ENCODE results near the gene XPC.

Gene XPC

DNA sequence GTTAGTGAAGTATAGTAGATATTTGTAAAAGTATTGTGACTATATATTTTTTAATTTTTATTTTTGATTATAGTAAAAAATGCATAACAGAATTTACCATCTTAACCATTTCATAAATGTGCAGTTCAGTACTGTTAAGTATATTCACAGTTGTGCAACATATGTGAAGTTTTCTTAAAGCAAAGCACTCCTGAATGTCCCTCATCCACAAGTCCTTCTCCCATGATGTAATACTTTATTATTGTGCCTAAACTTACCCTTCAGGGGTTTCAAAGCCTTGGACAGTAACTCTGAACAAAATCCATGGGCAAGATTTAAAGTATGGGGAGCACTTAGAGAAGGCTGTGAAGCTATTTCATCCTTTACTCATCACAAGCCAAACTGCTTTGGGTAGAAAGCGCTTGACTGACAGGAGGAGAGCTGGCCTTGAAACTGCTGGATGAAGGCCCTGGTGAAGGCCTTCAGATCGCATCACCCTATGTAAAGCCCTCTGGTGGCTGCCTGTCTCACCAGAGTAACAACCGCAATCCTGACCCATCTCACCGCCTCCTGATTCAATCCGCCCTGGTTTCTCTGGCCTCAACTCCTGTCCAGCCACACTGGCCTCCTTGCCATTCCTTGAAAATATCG lies 28.3 kb upstream of the XPC start:
- DNase-seq (ENCODE audit: low spot score), result no peak

DNA sequence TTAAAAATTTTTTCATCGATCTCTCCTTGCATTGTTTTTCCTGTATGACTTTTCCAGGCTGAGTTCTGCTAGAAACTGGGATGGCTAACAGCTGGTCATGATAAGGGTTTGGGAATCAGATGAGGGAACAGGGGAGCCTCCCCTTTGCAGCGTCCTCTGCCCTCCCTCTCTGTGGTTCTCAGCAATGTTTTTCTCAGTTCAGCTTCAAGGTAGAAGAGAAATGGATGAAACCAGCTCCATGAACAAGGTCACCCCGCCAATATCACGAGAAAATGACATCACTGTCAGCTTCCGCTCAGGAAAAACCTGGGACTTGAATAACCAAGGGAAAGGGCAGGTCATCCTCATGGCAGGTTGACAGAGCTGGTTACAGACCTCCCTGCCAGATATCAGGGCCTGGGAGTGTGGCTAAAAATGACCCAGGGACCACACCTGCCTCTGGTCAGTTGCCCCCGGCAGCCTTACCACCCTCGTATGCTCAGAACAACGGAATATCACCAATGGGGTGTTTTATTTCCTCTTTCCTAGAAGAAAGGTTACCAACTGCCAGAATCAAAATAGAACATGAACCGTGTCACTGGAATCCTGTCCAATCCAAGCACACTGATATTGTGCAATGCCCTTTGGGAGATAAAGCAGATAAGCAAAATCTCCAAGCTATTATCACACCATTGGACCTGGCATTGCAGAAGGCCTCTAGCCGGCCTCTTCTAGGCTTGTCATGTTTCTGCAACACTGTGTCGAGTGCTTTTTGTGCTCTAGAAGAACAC lies 26.3 kb upstream of the XPC start:
- no peak for DNase-seq (ENCODE audit: low spot score)

DNA sequence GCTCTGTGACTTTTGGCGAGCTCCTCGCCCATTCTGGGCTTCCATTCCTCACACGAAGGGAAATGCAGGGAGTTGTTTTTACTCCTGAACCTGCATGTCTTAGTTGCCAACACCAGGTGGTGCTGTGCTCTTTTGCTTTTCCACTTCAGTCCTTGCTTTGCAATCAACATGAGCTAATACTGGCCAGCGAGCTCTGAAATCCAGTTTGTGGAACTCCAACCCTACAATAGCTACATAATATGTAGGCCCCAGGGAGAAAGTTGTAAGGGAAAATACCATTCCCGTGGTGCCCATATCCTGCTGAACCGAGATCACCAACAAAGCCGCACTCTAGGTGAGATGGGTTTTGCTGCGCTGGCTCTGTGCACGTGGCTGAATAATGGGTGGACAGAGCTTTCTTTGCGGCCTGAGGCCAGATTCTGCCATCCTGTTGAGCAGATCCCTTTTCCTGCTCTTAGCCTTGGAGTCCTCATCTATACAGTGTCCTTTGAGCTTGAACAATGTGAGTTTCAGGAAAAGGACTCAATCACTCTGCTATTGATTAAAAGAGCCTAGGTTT lies 25.2 kb upstream of the XPC start:
- peak; percentile 76 for DNase-seq (ENCODE audit: low spot score)

DNA sequence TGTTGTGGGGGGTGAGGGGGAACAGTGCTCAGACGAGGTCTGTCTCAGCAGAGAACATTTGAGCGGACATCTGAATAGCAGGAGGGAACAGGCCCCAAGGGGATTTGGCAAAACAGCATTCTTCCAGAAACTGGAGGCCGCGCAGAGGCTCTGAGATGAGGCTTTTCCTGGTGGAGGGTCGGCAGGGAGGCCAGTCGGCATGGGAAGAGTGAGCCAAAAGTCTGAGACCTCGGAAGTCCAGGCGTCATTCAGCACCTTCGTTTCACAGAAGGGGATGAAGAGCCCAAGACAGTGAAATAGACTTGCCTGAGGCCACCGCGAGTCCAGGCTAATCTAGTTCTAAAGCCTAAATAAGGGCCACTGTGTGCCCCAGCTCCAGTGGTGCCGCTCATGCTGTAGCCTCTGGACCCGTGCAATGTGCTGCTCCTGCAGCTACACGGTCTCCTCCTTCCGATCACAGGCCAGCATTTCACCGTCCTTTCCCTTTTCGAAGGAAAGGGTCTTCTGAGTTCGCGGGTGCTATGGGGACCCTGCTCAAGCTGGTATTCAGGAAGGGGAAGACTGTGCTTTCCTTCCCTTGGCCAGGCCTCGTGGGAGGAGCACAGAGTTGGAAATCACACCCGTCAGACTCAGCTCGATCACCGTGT lies 24.6 kb upstream of the XPC start:
- no peak for DNase-seq (ENCODE audit: low spot score)

DNA sequence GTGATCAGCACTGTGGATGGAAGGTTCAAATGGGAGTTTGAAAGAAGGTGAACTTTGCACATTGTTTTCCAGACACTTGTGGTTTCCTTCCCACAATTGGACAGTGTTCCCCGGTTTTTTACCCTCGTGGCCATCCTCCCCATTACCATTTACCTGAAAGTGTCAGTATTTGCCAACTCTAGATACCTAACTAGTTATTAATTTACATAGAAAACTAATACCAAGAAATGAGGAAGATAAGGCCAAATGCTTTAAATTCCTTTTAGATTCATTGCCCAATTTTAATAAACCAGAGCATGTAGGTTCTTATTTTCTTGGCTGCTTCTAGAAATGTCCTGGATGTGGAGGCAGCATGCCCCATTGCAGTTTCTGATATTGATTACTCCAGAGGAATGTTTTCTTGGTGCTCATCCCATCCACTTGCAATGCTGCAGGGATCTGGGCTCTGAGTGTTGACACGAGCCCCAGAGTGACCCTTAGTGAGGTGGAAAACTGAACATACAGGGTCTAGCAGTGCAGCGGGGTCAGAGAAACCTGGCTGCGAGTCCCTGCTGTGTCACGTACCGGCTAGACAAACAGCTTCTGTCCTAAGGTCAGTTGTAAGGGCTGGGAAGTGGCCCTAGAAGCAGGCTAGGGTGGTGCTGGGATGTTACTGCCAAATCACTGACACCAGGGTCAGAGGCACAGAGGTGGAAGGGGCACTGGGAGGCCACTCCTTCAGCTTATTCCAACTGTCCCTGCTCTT lies 23.7 kb upstream of the XPC start:
- no peak for DNase-seq (ENCODE audit: low spot score)

DNA sequence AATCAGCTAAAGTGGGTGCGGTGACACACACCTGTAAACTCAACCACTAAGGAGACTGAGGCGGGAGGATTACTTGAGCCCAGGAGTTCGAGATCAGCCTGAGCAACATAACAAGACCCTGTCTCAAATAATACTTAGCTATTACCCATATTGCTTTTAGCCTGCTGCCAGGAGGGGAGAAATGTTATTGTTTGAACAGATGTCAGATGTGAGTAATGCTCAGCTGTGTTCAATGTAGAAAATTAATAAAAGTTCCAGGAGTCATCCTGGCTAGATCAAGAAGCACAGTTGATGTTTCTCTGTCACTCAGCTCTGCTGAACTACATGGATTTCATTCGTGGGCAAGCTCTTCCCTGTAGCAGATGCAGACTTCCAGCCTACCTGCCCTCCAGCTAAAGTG lies 22.4 kb upstream of the XPC start:
- DNase-seq (ENCODE audit: low spot score), result no peak

DNA sequence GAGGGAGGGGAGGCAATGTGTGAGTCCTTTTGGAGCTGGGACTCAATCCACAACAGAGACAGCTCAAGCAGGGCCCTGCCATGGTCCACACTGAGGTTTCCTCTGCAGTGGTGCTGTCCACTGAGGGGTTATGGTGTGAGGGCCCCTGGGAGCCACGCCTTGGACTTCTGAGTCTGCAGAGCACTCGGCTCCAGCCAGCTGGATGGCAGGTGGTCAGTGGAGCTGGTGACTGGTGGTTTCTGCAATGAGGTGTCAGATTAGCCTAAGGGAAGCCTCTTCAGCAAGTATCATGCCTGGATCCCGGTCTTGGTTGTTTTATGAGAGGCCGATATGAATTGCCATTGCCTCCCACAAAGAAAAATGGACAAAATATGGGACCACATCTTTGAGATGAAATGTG lies 21.9 kb upstream of the XPC start:
- DNase-seq (ENCODE audit: low spot score), result no peak

DNA sequence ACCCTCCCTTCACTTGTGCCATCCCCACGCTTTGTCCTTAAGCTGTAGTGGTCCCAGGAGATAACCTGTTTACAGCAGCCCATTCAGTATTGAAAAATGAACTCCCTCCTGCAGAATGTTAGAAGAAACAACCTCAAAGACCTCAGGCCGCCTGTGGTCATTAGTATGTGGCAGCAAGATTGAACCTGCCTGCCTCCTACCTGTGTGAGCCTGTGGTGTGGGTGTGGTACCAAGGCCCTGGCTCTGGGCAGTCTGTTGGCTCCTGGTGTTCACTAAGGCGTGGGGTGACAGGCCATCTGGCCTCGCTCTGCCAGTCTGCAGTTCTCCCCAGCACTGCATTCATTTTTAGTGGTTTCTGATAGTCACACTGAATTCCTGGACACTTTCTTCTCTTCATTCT lies 21.2 kb upstream of the XPC start:
- no peak for DNase-seq (ENCODE audit: low spot score)

DNA sequence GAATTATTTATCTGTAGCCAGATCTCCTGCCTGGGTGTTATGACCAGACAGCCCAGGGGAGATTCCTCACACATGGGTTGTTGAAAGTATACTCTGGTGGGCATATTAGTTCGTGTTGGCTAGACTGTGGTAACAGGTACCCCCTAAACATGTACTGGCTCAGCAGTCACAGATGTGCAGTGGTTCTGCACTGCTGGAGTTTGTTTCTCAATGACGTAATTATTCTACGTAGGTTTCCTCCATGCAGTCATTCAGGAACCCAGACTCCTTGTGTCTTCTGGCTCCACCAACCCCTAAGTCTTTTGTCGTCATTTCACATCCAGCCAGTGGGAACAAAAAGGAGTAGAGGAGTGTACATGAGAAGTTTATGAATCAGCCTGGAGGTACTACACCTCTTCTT lies 16.5 kb upstream of the XPC start:
- DNase-seq (ENCODE audit: low spot score), result no peak

DNA sequence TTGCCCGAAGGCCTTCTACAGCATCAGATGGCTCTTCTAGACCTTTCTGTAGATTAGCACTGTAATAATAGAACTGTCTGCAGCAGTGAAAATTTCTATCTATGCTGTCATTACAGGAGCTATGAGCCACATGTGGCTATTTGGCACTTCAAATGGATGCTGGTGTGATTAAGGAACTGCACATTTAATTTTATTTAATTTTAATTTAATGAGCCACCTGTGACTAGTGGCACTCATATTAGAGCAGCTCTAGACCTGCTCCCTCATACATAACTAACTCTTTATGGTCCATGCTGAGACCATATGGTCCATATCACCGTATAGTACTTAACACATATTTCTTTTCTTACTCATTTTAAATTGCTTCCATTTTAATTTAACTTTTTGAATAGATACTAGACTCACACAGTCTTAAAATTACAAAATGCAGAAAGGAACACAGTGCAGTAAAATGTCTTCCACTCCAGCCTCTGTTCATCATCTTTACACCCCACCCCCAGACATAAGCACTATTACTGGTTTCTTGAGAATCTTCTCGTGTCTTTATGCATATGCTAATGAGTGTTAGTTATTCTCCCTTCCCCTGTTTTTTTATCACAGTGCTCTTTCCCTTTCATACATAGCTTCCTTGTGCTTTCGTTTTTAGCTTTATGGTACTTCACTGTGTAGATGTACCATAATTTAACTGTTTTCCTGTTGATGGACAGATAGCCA lies 9.8 kb upstream of the XPC start:
- DNase-seq (ENCODE audit: low spot score), result no peak

DNA sequence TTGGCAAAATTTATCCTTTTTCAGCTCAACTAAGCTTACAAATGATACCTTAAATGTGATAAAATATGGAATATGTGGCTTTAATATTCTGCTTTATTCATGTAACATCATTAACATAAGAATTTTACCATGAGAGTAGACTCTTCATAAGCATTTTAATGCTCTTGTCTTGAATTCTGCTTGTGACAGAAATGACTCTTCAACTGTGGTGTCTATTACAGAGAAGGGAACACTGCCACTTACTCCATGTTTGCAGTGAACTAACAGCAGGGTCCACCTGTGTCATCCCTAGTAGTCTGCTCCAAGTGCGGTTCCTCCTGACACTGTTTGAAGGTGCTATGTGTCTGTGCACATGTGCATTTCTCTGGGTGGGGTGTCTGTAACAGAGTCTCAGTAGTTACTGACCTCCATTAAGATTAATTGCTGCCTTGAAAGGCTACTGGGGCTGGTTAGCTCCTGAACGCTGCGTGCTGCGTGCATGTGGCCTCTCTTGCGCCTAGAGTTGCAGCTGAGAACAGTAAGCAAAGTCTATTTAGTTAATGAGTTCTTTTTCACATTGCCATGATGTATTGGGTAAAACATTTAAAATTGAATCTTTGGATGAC lies 8.6 kb upstream of the XPC start:
- DNase-seq (ENCODE audit: low spot score), result no peak

DNA sequence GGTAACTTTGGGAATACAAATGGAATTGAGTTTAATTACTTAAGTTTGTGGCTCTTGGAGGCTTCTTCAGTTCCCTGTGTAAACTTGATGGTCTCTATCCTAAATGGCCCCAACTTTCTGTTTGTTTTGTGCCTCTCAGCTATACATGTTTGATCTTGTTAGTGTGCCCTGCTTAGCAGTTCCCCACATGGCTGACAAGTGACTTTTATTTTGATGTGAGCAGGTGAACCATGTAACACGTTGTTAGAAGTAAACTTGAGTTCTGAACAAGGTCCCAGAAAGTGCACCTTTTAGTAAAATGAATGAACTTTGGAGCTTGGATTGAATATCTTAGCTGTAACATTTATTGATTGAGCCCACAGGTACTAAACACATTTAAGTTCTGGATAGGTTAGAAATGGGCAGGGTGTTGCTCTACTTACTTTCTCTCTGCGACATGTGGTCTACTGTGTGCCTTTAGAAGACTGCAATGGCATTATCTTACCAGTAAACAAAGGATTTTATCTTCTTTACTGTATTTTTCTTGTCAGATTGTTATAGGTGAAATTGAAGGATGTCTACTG lies 4.7 kb upstream of the XPC start:
- DNase-seq (ENCODE audit: low spot score), result no peak

DNA sequence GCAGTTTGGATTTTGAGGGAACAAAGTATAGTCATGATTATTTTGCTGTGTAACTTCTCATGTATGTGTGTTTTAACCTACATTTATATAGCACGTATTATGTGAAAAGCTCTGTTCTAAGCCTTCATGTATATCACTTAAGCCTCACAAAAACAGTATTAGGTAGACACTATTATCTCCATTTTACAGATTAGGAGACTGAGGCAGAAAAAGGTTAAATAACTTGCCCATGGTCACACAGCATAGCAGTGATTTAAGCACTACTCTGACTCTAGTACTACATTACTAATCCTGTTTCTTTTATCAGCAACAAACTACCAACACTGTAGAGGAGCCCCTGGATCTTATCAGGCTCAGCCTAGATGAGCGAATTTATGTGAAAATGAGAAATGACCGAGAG lies 2.9 kb upstream of the XPC start:
- no peak for DNase-seq (ENCODE audit: low spot score)

DNA sequence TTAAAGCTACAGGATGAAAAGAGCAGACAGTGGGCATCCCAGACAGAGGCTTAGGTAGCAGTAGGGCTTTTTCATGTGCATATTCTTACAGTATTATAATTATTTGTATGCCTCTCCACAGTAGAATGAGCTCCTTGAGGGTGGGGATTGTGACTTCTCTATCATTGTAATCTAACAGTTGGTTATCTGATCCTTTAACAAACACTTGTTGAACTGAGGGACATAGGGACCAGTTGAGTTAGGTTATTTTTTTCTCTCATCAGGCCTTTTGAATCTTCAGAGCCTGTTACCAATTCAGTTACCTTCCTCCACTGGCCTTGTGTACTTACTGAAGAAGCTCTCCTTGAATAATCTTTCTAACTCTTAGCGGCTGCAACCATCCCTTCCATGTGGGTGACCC lies 1.4 kb upstream of the XPC start:
- no peak for DNase-seq (ENCODE audit: low spot score)

DNA sequence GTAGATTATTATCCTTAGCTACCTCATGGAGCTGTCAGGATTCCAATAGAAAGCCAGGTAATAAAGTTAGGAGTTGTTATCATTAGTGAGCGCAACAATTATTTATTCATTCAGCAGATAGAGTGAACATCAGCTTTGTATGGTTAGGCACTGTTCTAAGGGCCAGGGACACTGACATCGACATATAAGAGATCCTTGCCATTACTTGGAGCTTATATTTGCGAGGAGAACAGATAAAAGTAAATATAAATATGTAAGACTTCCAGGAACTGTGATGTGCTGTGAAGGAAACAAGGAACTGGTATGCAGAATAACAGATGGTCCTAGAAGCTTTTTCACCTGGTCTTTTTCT lies 689 bp upstream of the XPC start:
- no peak for DNase-seq (ENCODE audit: low spot score)

DNA sequence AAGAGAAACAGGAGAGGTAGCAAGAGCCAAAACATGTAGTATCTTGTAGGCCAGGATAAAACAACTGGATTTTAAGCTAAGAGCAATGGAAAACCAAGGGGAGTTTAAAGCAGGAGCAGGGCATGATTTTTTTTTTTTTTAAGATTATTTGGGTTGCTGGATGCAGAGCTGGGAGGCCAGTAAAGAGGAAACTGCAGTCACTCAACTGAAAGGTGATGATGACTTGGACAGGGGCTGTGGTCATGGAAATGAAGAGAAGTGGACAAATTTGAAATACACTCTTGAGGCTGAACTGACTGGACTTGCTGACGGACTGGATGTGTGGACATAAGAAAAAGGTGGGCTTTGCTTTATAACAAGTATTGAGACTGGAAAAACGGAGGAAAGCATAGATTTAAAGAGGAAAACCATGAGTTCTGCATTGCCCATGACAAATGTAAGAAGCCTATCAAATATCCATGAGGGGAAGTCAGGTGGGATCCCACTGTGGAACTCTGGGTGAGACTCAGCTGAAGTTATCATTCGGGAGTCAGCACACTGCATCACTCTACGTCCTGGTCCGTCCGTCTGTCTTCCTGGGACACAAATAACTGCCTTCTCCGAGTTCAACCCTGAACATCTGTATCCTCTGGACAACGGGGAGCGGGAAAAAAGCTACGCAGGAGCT lies 688 bp downstream of the XPC start:
- no peak for DNase-seq (ENCODE audit: low spot score)

DNA sequence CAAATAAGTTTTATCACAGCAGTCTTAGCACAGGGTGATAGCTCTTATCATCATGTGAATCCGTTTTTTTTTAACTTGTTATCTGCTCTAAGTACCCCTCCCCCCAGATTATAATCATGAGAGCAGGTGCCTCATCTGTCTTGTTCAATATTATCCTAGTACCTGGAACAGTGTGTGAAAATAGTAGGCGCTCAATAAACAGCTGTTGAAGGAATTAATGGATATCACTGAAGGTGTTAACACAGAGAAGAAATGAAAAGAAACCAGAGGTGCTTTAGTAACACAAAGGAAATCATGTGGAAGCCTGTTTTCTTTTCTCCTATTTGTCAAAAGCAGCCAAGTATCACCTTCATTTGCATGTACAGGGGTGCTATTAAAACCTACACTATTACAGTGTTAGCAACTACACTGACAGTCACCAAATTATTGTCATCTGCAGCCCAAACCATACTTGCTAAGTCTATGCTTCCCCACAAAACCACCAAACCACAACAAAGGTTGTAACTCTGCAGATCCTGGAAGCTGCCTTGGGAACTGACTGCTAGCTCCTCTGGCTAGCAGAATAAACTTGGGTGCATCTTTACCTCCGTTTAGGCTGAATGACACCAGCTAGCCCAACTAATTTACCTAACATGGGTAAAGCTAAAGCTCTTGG lies 2.9 kb downstream of the XPC start:
- DNase-seq (ENCODE audit: low spot score), result peak; percentile 71

DNA sequence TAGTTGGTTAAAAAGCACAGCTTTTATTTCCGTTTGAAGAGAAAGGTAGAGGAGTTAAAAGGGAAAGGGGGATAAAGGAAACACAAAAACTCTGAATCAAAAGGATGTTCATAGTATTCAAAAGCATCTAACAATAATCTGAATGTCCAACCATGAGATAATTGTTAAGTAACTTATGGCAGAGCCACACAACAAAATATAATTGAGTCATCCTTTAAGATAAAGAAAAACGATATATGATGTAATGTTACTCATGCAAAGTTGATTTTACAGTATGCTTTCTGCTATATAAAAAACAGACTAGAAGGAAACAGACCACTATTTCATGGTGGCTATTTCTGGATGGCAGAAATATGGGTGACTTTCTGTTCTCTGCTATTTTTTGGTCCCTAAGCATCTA lies 3.9 kb downstream of the XPC start:
- no peak for DNase-seq (ENCODE audit: low spot score)

DNA sequence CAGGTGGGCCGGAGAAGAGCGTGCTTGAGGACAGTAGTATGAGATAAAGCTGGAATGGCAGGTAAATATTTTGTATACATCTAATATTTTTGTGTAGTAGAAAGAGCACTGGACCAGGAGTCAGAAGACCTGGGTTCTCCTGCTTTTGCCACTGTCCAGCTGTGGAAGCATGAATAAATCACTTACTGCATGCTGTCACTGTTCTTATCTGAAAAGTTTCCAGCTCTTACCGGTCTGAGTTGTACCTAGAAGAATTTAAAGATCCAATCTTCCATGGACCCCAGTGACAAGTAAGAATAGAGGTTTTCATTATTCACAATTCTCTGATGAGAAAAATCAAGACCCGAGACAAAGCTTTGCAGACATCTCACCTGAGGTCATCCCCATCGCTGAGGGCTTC lies 5.9 kb downstream of the XPC start:
- DNase-seq (ENCODE audit: low spot score), result no peak

DNA sequence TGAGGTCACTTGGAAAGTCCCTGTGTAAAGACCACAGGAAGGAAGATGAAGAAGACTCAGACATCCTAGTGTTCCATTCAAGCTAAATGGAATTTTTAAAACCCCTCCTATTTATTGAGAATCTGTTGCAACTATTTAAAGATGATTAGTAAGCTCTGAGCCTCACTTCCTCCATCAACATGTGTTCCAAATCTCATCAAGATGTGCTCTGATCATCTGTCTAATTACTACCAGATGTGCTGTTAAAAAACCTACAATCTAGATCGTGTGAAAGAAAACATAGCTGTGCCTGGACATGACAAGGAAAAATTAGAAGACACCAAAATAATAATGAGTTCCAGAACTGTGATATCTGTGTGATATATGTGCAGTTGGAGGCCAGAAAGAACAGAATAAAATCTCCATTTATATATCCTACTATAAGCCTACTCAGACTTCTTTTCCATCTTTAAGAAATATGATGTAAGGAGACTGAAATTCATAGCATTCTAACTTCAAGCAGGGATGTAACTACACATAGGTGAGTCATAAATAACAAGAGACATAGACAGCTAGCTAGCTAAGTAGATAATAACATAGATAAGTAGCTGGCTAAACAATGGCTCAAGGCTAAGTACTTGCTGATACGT lies 7.8 kb downstream of the XPC start:
- no peak for DNase-seq (ENCODE audit: low spot score)
